ENCODE data around the gene ZYX. TPM values are rescaled to one million over a fixed set of nuclear protein-coding genes. Genes with fewer than 3 reads are reported as not detected.

The ZYX gene
- total RNA-seq, 4 donors from 2014 or later, result 48.2 to 138 (median 62.8) TPM

DNA sequence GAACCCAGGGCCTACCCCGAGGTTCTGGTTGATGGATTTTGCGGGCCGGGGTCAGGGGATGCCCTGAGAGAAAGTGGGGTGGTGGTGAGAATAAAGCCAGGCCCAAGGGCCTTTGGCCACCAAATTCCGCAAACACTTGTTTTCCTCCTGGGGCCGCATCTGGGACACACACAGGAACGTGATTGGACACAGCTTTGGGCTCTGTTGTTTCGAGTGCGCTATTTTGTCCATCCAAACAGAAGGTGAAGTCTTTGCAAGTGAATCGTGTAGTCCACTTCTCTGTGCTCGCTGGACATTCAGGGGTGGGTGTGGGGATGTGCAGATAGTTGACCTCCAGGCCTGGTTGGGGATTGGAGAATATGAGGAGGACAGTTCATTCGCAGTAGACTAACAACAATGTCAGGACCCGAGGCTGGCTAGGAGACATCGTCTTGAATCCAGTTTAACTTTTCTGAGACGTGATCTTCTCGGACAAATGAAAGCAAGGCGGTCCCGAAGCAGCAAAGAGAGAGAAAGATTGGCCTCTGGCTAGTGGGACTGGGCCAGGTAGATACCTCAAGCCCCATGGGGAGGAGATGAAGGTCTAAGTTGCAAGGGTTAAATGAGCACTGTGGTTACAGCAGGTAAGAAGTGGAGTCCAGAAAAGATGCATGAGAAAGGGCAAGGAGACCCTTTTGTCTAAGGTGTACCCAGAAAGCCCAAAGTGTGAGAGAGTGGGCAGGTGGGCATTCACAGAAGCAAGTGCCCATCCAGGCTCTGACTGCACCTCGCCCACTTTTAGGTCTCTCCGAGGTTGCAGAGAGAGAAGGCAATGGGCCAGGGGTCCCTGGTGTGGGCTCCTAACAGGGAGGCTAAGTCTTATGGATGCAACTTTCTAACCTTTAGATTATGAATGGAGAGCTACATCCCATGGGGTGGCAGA, 17.9 kb upstream of the ZYX start:
- DNase-seq (ENCODE audit: low spot score) (no peak), ATAC-seq (ENCODE audit: low FRiP score) (no peak)
- TF ChIP-seq, protein P1, sequence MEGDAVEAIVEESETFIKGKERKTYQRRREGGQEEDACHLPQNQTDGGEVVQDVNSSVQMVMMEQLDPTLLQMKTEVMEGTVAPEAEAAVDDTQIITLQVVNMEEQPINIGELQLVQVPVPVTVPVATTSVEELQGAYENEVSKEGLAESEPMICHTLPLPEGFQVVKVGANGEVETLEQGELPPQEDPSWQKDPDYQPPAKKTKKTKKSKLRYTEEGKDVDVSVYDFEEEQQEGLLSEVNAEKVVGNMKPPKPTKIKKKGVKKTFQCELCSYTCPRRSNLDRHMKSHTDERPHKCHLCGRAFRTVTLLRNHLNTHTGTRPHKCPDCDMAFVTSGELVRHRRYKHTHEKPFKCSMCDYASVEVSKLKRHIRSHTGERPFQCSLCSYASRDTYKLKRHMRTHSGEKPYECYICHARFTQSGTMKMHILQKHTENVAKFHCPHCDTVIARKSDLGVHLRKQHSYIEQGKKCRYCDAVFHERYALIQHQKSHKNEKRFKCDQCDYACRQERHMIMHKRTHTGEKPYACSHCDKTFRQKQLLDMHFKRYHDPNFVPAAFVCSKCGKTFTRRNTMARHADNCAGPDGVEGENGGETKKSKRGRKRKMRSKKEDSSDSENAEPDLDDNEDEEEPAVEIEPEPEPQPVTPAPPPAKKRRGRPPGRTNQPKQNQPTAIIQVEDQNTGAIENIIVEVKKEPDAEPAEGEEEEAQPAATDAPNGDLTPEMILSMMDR (IDR thresholded peaks at IDR 0.05), result no peak

DNA sequence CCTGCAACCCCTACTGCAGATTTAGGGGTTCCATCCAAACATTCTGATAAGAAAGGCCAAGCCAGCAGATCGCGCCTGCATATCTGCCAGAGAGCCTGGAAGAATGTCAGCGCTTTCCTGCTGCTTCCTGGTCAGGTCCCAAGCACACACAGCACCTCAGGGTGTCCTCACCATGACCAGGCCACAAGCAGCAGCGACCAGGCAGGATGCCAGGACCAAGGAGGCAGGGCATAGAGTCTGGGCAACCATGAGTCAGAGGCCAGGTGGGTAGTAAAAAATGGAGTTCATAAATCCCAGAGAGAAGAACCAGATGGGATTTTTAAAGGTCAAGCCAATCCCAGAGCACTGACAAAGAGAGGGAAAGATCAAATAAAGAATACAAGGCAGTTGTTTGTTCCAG, 13.2 kb upstream of the ZYX start:
- DNase-seq (ENCODE audit: low spot score), result no peak
- ATAC-seq (ENCODE audit: low FRiP score), result no peak
- TF ChIP-seq, protein P1 (IDR thresholded peaks at IDR 0.05), result no peak

DNA sequence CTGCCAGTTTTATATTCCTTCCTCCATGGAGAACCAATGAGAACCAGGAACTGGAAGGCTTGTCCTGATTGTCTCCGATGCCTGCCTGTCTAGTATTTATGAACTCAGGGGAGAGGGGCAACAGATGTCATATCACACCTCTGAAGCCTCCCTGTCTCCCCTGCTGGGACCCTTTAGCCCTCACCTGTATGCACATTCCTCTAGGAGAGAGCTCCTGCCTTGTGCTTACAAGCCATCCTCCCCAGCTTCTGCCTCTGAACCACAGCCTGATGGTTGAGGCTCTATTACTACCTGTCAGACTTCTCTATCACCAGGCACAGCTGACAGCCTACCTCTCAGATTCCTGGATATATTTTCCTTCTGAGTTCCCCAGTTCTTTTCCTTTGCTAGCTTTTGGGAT, 12.8 kb upstream of the ZYX start:
- TF ChIP-seq, protein P1 (IDR thresholded peaks at IDR 0.05), result no peak
- DNase-seq (ENCODE audit: low spot score) (no peak), ATAC-seq (ENCODE audit: low FRiP score) (no peak)

DNA sequence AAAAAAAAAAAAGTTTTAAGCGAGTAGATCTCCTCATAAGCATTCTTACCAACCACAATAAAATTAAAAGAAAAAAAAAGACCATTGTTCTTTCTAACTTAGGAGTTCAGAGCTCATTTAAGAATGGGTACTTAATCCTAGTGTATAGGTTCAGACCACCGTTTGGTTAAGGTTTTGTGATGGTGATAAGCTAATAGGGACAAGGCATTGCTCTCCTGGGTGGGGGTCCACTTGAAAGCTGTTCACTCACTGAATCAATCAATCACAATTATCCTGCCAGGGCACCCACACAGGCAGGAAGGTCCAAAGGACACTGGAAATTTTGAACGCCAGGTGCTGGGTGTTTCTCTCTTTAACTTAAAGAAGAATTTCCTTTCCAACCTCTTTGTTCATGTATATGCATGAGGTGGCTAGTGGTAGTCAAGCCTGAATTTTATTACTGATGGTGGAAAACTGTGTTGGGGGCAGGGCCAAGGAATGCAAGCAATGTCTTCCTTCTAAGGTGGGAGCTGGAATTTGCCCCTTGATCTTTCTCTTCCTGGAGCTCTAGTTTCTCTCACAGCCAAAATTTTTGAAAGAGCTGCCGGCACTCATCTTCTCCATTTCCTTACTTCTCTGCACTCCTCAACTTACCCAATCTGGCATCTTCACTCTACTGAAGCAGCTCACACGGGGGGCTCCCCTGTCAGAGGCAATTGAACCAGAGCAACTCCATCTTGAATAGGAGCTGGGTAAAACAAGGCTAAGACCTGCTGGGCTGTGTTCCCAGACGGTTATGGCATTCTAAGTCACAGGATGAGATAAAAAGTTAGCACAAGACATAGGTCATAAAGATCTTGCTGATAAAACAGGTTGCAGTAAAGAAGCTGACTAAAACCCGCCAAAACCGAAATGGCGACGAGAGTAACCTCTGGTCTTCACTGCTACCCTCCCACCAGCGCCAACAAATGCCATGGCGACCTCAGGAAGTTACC, 11.2 kb upstream of the ZYX start:
- DNase-seq (ENCODE audit: low spot score) (no peak), ATAC-seq (ENCODE audit: low FRiP score) (no peak)
- TF ChIP-seq, protein P1 (IDR thresholded peaks at IDR 0.05), result no peak

DNA sequence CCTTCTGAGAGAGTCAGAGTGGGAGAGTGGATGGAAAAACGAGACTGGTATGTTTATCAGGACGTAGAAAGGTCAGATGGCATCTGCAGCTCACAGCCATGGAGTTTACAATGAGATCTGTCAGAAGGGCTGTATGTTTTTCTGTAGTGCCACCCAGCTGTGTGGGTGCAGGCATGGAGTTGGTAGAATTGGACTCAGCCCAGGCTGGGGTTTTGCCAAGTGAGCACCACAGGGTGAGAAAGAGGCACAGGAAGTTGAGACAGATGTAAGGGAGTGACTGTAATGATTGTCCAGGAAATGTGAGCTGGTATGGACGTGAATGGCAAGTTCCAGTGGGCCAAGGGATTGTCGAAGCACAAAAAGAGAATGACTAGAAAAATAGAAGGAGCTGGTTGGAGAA, 9.1 kb upstream of the ZYX start:
- DNase-seq (ENCODE audit: low spot score) (no peak), ATAC-seq (ENCODE audit: low FRiP score) (no peak)
- TF ChIP-seq, protein P1 (IDR thresholded peaks at IDR 0.05), result no peak

DNA sequence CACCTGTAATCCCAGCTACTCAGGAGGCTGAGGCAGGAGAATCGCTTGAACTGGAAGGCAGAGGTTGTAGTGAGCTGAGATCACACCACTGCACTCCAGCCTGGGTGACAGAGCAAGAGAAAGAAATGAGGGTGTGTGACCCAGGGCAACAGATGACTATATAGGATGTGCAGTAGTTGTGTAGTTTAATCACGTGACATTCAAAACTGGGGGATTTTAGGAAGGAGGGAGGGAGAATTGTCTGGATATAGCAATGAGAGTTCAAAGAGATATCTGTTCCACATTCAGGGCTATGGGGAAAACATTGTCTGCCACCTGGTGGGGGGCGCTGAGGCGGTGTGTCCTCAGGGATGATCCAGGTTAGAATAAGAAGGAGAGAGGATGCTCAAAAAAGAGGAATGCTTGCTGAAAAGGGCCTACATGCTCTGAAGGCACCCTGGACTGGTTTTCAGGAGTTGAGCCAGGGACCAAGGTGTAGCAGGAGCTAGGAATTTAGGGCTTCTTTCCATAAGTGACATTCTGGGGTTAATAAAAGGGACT, 7.8 kb upstream of the ZYX start:
- ATAC-seq (ENCODE audit: low FRiP score) (no peak), DNase-seq (ENCODE audit: low spot score) (no peak)
- TF ChIP-seq, protein P1 (IDR thresholded peaks at IDR 0.05), result no peak

Data from omental fat pad (tissue), 4 donors.